Midbrain (tissue), 1 donor: Measurements from ENCODE around the gene KCNC3.
A peak's percentile ranks its signal among the peaks of the same experiment; 100 is the strongest.

ENCODE experiments used
- DNase-seq: peaks from one replicate; lab custom pipeline; 2025; lab: John Stamatoyannopoulos, UW

Gene KCNC3

DNA sequence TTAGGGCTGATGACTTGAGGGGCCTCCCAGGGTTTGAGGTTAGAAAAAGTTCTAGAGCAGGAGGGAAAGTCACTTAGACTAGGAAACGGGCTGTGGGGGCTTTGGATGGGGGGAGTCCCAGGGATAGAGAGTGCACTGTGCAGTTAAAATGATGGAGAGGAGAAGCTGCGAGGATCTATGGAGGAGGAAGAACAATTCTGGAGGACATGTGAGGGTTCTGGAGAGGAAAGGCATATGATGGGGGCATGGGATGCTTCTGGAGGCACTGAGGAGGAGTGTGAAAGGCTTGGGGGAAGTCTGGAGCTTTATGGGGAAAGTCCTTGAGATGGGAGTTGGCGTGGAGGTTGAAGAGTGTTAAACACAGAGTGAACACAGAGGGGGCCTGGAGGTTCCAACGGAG lies 2.2 kb downstream of the KCNC3 start:
- DNase-seq: no peak

- no peak for DNase-seq
Measured at GRCh38 chr19:50326101-50326664, 3.0 kb downstream of the KCNC3 start.

GRCh38 chr19:50325310-50326100 lies 3.7 kb downstream of the KCNC3 start:
- peak; percentile 82 for DNase-seq

GRCh38 chr19:50324331-50324730 lies 4.8 kb downstream of the KCNC3 start:
- DNase-seq: no peak

DNA sequence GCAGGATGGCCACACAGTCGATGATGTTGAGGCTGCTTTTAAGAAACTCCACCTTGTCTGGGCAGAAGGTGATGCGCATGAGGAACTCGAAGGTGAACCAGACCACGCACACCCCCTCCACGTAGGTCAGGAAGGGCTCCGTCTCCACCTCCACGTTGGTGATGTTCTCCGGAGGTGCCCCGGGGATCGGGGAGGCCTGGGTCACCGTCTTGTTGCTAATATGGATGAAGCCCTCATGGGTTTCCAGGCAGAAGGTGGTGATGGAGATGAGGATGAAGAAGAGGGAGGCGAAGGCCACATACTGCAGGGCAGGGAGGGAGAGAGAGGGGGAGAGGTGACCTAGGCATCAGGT lies 5.4 kb downstream of the KCNC3 start:
- DNase-seq: no peak

GRCh38 chr19:50322931-50323781 lies 6.0 kb downstream of the KCNC3 start:
- DNase-seq: no peak

- no peak for DNase-seq
Measured at GRCh38 chr19:50322234-50322633, 6.9 kb downstream of the KCNC3 start.

DNA sequence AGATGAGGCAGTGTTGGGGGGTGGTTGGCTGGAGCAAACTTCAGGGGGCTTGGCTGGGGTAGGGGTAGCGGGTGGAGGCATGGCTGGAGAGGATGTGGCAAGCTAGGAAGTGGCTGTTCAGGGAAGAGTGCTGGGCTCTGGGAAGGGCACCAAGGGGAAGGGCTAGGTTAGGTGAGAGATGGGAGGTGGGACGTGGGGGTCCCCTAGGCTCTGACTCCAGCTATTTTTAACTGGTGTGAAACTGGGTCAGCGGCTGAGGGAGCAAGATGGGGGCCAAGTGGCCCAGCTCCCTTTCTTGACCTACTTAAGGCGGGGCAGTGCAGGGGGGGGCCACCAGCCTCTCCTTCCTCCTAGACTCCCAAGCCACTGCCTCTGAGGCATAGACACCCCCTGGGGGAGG lies 7.3 kb downstream of the KCNC3 start:
- no peak for DNase-seq

DNA sequence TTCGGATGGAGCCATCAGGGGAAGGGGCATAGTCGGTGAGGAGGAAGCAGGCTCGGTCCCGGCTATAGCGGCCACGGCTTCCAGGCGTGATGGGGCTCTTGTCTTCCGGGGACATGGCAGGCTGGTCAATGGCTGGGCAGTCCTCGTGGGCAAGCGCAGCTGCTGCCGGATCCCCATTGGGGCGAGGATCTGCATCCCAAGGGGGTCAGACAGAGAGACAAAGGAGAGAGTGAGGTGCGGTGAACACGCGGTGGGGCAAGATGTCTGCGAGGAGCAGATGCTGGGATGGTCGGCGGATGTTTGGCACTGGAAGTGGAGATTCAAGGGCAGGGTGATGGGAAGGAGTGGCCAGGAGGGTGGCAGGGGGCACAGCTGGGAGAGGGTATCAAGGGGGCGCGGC lies 8.6 kb downstream of the KCNC3 start:
- DNase-seq: no peak

- no peak for DNase-seq
Measured at GRCh38 chr19:50320051-50320450, 9.1 kb downstream of the KCNC3 start.

GRCh38 chr19:50319156-50319555 lies 10.0 kb downstream of the KCNC3 start:
- no peak for DNase-seq

DNA sequence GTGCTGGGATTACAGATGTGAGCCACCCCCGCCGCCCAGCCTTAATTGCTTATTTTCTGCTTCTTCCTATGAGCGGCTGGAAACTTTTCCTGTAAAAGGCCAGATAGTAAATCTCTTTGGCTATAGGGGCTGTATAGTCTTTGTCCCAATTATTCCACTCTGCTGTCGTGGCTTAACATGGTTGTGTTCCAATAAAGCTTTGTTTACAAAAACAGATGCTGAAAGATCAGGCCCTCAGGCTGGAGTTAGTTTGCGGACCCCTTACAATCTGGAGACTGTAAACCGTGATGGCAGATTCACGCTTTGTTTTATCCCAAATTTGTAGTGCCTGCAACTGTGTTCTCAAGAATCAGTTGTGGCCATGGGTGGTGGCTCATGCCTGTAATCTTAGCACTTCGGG lies 10.7 kb downstream of the KCNC3 start:
- DNase-seq: no peak

DNA sequence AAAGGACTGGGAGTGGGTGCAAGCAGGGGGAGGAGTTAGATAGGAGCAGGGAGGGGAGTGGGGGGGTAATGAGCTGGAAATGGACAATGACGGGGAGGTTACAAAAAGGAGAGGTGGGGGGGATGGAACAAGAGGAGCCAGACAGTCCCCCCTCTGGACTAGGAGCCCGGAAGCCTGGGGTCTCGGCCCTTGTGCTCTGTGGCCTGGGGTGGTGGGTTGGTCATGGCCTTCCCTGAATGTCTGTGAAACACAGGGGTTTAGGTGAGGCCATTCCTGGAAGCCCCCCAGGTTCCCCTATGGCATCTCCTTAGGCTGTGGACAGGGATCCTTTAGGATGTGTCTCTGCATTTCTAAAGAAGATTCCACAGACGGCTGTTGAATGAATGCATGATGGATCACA lies 12.1 kb downstream of the KCNC3 start:
- DNase-seq: no peak

DNA sequence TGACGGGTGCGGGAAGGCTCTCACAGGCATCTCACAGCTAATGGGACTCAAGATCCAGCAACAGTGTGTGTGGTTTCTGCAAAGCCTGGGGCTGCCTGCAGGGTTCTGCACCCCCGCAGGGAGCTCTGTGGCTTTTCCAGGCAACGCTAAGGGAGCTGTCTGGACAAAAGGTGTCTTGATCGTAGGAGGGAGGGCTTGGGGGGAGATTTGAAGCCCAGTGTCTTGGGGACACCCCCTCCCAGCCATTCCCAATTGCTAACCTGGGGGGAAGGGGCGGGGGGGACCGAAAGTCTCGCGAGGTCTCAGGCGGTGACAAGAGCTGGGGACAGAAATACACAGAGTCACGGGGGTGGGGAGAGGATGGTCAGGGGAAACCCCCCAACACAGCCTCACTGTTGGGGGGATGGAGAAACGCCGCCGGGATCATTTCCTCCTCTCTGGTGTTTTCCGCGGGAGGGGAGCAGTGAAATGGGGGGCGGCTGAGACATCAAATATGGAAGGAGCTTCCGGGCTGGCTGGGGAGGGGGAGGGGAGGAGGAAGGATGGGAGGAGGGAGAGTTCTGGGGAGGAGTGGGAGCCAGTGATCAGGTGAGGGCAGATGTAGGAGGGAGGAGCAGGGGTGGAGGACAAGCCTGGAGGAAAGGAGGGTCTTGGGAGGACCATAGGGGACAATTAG lies 13.3 kb downstream of the KCNC3 start:
- no peak for DNase-seq

GRCh38 chr19:50314724-50315708 lies 14.2 kb downstream of the KCNC3 start:
- DNase-seq: no peak

GRCh38 chr19:50313812-50314536 lies 15.2 kb downstream of the KCNC3 start:
- DNase-seq: no peak

DNA sequence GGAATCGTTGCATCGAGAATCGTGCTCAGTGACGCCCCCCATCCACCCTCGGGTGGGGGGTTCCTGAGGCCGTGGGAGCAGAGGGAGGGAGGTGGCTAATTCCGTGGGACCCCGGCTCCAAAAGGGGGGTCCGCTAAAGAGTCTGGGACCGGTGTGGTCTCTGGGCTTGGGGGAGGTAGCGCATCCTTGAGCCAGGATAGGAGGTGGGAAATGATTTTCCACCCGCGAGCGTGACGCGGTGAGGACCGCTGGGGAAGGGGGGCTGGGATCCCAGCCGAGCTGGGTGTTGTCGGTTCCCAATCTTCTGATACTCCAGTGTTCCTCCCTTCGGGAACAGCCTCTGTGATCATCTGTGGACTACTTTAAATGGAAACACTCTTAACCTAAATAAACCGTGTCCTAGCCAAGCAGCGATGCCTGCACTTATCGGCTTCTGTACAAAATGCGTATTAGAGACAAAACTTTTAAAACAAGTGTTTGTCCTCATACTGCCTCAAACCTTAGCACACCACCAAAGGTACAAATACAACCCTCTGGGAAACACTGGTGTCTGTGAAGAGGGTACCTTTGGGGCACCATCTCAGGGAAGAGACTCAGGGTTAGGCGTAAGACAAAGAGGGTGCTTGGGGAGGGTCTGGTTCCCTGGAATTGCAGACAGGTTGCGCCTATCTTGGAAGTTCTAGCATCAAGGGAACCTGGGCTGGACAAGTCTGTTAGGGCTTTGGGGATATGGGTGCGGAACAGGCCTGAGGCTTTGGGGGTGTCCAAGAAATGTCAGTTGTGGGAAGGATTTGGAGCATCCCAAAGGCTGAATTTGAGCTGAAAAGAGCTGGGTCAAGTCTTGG lies 16.0 kb downstream of the KCNC3 start:
- DNase-seq: no peak

- no peak for DNase-seq
Measured at GRCh38 chr19:50311723-50312635, 17.2 kb downstream of the KCNC3 start.
